B cell (primary cell): ENCODE data around the gene RPTOR.

ENCODE experiments used
- EZH2 ChIP-seq: IDR thresholded peaks from 2 replicates; pipeline ENCODE4 v1.6.1; 2012; ENCODE audit warnings: borderline replicate concordance, low read depth, mild to moderate bottlenecking, moderate library complexity, low read length; ENCODE audit not compliant: insufficient read depth, poor library complexity, severe bottlenecking
- TF ChIP-seq, protein P1 (sequence below): fragments of 200-600 bp; IDR thresholded peaks from one replicate; pipeline ENCODE4 v1.8.0; 2022; ENCODE audit warnings: antibody characterized with exemption, mild to moderate bottlenecking

DNA sequence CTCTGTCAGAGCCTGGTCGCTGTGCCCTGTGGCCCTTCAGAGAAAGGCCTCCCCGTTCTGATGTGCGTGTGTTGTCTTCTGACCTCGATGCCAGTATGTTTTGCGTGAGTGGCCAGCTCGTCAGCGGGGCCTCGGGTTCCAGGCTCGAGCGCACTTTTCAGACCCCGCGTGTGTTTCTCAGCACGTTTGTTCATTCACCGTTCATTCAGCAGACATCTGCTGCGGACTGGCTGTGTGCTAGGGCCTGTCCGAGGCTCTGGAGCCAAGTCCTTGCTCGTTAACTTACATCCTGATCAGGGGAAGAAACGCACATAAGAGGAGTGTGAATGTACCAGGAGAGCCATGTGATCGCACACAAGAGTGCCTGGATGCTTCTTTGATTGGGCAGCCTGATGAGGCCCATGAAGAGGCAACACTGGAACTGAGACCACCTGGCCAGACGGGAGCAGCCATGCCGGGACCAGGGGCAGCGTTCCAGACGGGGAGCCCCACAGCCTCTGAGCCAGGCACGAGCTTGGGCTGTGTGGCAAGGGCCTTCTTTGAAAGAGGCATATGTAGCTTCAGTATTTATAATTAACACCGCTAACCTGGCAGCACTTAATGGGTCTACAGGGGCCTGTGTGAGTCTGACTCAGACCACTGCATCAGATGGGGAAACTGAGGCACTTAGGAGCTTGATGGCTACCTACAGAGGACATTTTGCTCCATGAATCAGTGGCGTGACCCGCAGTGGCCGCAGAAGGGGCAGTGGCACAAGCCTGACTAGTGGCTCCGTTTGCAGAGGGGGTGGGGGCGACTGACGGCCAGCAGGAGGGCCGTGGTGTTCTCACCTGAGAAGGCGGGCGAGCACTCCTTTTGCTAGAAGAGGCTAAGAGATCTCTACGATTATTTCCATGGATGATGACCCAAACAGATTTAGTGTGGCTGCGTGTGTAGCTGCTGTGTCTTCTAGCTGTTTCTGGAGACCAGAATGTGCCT lies 259.1 kb downstream of the RPTOR start:
- TF ChIP-seq, protein P1, sequence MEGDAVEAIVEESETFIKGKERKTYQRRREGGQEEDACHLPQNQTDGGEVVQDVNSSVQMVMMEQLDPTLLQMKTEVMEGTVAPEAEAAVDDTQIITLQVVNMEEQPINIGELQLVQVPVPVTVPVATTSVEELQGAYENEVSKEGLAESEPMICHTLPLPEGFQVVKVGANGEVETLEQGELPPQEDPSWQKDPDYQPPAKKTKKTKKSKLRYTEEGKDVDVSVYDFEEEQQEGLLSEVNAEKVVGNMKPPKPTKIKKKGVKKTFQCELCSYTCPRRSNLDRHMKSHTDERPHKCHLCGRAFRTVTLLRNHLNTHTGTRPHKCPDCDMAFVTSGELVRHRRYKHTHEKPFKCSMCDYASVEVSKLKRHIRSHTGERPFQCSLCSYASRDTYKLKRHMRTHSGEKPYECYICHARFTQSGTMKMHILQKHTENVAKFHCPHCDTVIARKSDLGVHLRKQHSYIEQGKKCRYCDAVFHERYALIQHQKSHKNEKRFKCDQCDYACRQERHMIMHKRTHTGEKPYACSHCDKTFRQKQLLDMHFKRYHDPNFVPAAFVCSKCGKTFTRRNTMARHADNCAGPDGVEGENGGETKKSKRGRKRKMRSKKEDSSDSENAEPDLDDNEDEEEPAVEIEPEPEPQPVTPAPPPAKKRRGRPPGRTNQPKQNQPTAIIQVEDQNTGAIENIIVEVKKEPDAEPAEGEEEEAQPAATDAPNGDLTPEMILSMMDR, result no peak
- no peak for TF ChIP-seq EZH2
